Measurements from ENCODE around the gene FER1L5. TPM values are rescaled to one million over a fixed set of nuclear protein-coding genes. Genes with fewer than 3 reads are reported as not detected.

The FER1L5 gene
- total and polyA plus RNA-seq, 2 experiments from 2014 or later: 0.18 to 0.76 TPM

DNA sequence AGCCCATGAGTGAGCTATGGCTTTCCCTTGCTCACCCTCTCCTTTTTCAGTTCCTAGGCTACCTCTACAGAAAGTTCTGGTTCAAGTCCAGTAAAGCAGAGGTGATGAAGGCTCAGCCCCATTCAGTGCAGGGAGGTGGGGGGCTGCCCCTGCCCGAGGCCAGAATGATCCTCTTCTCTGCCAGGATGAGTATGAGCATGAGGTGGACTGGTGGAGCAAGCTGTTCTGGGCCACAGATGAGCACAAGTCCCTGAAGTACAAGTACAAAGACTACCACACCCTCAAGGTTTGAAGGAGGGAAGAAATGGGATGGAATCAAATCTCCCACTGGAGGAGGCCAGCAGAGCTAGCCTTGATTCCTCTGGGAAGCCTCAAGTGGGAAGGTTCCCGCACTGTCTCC is 54.9 kb downstream of the FER1L5 start (continued):
- TF ChIP-seq EZH2 (IDR thresholded peaks at IDR 0.05; ENCODE audit: low read depth, unreplicated experiment) (no peak), REST (IDR thresholded peaks at IDR 0.05; ENCODE audit: unreplicated experiment) (no peak), ZNF331 (CRISPR knock-in tag; IDR thresholded peaks at IDR 0.05; ENCODE audit: low read depth) (no peak), STAT1 (IDR thresholded peaks at IDR 0.05; ENCODE audit: unreplicated experiment) (no peak), CREB1 (CRISPR knock-in tag; IDR thresholded peaks at IDR 0.05; ENCODE audit: low read depth) (no peak), NANOG (IDR thresholded peaks at IDR 0.05; ENCODE audit: borderline replicate concordance) (no peak)

GRCh38 chr2:96698221-96698861 is 55.8 kb downstream of the FER1L5 start:
- Histone ChIP-seq H4K20me1 (replicated peaks; ENCODE audit: insufficient read depth) (no peaks in the 10 kb centered on the region), H3F3A (replicated peaks; ENCODE audit: low read depth) (no peaks in the 10 kb centered on the region), H3K9me2 (ENCODE audit: insufficient read depth) (no peaks in the 10 kb centered on the region), H3K79me2 (replicated peaks; ENCODE audit: insufficient read depth) (no peaks in the 10 kb centered on the region), H3K4me1 (ENCODE audit: insufficient read depth) (no peaks in the 10 kb centered on the region), H3K36me3 (ENCODE audit: insufficient read depth) (no peaks in the 10 kb centered on the region), H3K4me3 (no peak overlapping the region), H3K27ac (ENCODE audit: low read depth) (no peak overlapping the region), H3K27me3 (ENCODE audit: insufficient read depth) (no peaks in the 10 kb centered on the region), H2AFZ (no peak overlapping the region), H3K4me2 (no peak overlapping the region)
- Mint-ChIP-seq H3K4me3 (no peak overlapping the region), H3K9me3 (no peaks in the 10 kb centered on the region), H3K27me3 (ENCODE audit: insufficient read depth, low read depth, poor library complexity) (peaks cover 9% of the 10 kb centered on the region), H3K36me3 (ENCODE audit: low read depth) (peaks cover 7% of the 10 kb centered on the region; the same call in 1 of the 3 replicates), H3K27ac (no peak overlapping the region), H3K4me1 (no peaks in the 10 kb centered on the region)
- no peak for ATAC-seq
- no peak for DNase-seq (ENCODE audit: low spot score)
- TF ChIP-seq REST (IDR thresholded peaks at IDR 0.05; ENCODE audit: unreplicated experiment): no peak
- TF ChIP-seq STAT1 (IDR thresholded peaks at IDR 0.05; ENCODE audit: unreplicated experiment): no peak
- TF ChIP-seq ZNF462 (CRISPR knock-in tag; IDR thresholded peaks at IDR 0.05): no peak
- TF ChIP-seq CTCF (conservative IDR thresholded peaks at IDR 0.05; ENCODE audit: low read depth in 2 of 2): no peak
- TF ChIP-seq ZNF114 (CRISPR knock-in tag; IDR thresholded peaks at IDR 0.05): no peak
